Body of pancreas (tissue), 4 donors: ENCODE results near the gene MMS22L.

Experiments used
- CTCF ChIP-seq, 7 experiments: fragments of 450-650 bp in 4 of 7; fragments of 200-600 bp in 3 of 7; sonication (generic) in 3 of 7; IDR thresholded peaks; one replicate each; pipeline ENCODE4 v1.5.1; 2016 to 2019; ENCODE audit warnings: antibody characterized with exemption in 7 of 7
- POLR2A ChIP-seq, 3 donors: fragments of 450-650 bp; IDR thresholded peaks; one replicate each; pipeline ENCODE4 v1.6.1; 2016; ENCODE audit warnings: antibody characterized with exemption in 3 of 3, mild to moderate bottlenecking in 2 of 3

GRCh38 chr6:97092673-97093305, 190.2 kb downstream of the MMS22L start:
- TF ChIP-seq CTCF (IDR thresholded peaks at IDR 0.05) (no peak), POLR2A (IDR thresholded peaks at IDR 0.05) (no peak)
